ENCODE data around the gene AURKA.
A peak's percentile ranks its signal among the peaks of the same experiment; 100 is the strongest.

Gene AURKA

DNA sequence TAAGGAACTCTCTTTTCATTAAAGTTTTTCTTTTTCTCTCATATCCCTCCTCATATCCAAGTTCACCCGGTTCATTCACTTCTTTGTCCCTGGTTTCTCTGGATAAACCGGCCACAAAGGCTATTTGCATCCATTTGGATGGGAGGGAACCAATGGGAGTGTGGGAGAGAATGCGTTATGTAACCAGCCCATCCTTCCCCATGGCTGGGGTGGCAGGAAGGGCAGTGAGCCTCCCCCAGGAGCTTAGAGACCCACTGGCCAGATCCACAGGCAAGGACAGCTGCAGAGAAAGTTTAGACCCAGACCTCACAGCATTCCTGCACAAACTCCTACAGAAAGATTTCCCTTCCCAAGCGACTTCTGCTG is 30.8 kb upstream of the AURKA start:
- no peak overlapping the region for H3K4me3 ChIP-seq (ENCODE audit: low read length)
- TF ChIP-seq, protein P1, sequence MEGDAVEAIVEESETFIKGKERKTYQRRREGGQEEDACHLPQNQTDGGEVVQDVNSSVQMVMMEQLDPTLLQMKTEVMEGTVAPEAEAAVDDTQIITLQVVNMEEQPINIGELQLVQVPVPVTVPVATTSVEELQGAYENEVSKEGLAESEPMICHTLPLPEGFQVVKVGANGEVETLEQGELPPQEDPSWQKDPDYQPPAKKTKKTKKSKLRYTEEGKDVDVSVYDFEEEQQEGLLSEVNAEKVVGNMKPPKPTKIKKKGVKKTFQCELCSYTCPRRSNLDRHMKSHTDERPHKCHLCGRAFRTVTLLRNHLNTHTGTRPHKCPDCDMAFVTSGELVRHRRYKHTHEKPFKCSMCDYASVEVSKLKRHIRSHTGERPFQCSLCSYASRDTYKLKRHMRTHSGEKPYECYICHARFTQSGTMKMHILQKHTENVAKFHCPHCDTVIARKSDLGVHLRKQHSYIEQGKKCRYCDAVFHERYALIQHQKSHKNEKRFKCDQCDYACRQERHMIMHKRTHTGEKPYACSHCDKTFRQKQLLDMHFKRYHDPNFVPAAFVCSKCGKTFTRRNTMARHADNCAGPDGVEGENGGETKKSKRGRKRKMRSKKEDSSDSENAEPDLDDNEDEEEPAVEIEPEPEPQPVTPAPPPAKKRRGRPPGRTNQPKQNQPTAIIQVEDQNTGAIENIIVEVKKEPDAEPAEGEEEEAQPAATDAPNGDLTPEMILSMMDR (conservative IDR thresholded peaks at IDR 0.05; ENCODE audit: low read depth, low read length) = no peak
- DNase-seq (ENCODE audit: low read depth) = no peak

DNA sequence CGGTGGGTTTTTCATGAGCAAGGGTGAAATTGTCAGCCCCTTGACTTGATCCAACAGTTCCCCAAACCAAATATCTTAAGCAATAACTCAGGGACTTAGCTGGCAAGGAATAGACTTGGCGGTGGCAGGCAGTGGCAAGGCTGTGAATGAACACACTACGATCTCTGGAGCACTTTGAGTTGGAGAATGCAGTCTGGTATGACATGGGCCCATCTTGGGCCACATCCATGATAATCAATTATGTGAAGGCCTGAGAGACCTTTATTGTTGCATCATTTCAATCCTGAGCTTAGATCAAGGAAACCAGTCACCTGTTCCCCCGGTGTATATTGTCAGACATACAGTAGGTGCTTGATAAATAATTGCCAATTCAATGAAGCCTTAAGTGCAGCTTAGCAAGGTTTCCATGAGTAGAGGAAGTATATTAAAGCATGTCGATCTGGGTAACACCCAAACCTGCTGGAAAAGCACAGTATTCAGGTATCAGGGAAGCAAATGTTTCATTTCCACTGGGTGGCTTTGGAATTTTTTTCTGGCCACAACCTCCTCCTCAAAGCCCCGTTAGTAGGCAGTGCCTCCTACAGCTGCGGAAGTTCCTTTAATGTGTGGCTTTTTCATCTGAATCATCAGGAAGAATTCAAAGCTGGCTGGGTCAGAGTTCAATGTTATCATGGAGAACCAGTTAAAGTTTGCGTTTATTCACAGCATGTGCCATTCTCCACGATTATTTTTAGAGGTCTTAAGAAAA is 30.2 kb upstream of the AURKA start:
- no peak overlapping the region for H3K4me3 ChIP-seq (ENCODE audit: low read length)
- peak; percentile 19 for DNase-seq (ENCODE audit: low read depth)
- TF ChIP-seq, protein P1 (conservative IDR thresholded peaks at IDR 0.05; ENCODE audit: low read depth, low read length) = peak; percentile 24

DNA sequence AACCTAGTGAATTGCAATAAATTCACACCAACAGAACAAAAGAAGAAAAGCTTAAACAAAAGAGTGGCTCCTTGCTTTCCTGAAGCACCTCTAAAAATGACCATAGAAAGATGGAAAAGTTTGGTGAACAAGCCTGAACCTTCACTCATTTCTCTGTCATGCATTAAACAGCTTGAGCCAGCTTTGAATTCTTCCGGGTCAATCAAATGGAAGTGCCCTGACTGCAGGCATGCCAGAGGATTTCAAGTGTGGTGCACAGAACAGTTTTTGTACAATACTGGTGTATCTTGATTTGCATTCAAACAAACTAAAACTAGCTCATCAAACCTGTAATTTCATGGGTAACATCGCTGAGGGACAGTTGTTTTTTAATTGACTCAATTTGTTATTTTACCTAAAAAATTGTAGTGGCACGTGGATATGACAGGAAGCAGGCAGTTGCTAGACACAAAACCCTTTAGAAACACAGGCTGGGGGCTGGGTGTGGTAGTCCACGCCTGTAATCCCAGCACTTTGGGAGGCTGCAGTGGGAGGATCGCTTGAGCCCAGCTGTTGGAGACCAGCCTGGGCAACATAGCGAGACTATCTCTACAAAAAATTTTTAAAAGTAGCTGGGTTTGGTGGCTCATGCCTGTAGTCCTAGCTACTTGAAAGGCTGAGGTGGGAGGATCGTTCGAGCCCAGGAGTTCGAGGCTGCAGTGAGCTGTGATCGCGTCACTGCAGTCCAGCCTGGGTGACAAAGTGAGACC is 29.1 kb upstream of the AURKA start:
- no peak for DNase-seq (ENCODE audit: low read depth)
- TF ChIP-seq, protein P1 (conservative IDR thresholded peaks at IDR 0.05; ENCODE audit: low read depth, low read length) = no peak
- no peak overlapping the region for H3K4me3 ChIP-seq (ENCODE audit: low read length)

DNA sequence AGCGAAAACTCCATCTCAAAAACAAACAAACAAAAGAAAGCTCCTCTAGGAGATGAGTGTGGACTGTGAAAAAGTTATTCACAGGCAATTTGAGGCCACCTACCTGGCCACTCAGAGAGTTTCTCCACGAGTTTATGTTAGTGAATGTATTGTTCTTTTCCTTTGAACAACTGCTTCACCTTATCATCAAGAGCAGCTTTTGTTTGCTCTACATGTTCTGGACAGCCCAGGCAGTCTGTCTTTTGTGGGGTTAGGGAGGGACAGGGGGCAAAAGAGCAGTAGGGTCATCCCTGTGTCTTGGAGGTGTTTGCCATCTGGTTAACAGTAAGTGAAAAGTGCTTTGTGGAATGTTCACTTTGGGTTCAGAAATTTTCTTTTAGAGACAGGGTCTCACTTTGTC is 28.0 kb upstream of the AURKA start:
- no peak for DNase-seq (ENCODE audit: low read depth)
- TF ChIP-seq, protein P1 (conservative IDR thresholded peaks at IDR 0.05; ENCODE audit: low read depth, low read length) = no peak
- H3K4me3 ChIP-seq (ENCODE audit: low read length) = no peak overlapping the region

DNA sequence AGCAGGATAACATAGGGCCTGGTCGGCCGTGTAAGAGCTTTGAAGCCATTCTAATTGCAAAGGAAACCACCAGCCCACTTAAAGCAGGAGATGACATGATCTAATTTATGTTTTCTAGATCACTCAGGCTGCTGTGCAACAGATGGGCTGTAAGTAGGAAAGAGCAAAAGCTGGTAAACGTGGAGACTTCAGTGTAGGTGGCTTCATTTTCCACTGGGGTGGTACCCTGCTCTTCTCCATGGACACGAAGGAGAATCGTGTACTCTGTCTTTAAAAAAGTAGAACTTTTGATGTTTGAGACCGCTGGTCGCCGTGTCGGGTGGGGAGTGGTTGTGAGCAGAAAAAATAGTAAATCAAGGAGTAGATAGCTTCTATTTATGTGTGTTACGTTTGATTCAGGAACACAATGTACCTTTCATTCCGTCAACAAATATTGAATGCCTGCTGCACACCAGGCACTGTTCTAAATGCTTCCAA is 26.4 kb upstream of the AURKA start:
- H3K4me3 ChIP-seq (ENCODE audit: low read length) = no peak overlapping the region
- no peak for DNase-seq (ENCODE audit: low read depth)
- TF ChIP-seq, protein P1 (conservative IDR thresholded peaks at IDR 0.05; ENCODE audit: low read depth, low read length) = no peak

DNA sequence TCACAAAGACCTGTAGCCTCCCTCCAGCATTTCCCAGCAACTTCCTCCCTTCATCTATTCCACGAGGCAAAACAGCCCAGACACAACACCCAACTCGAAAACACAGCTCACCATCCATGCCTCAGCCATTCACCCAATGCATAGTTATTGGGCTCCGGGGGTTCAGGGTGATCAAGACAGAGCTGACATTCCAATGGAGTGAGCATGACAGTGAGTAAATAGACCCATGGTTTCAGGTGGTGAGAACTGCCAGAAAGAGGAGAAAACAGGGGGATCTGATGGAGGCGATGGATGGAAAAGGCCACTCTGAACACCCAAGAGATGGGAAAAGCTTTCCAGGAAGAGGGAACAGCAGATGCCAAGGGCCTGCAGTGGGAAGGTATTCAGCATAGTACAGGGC is 25.9 kb upstream of the AURKA start:
- DNase-seq (ENCODE audit: low read depth) = no peak
- H3K4me3 ChIP-seq (ENCODE audit: low read length) = no peak overlapping the region
- TF ChIP-seq, protein P1 (conservative IDR thresholded peaks at IDR 0.05; ENCODE audit: low read depth, low read length) = no peak

DNA sequence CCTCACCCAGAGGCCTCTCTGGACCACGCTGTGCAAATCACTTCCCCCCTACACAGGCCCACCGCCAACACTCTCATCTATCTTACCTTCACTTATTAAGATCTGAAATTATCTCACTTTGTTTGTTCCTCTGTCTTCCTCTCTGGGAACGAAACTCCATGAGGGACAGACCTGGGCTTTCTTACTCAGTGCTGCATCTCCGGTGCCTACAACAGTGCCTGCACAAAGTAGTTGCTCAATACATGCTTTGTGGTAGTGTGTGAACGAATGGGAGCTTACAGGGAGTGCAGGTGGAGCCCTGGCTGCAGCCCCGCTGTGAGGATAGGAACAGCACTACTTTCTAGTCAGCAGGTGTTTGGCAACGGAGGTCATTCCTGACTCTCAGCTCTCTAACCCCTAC is 25.4 kb upstream of the AURKA start:
- TF ChIP-seq, protein P1 (conservative IDR thresholded peaks at IDR 0.05; ENCODE audit: low read depth, low read length) = no peak
- no peak overlapping the region for H3K4me3 ChIP-seq (ENCODE audit: low read length)
- DNase-seq (ENCODE audit: low read depth) = no peak
